Common myeloid progenitor, CD34-positive (primary cell): ENCODE data around the gene BCAP29.
A peak's percentile ranks its signal among the peaks of the same experiment; 100 is the strongest.

Source experiments
- CTCF ChIA-PET: fragments of 350-600 bp; sonication (Branson Sonifier 250); formaldehyde crosslinking; loops from one replicate; lab custom pipeline; 2021; ENCODE audit warnings: antibody characterized with exemption; lab: Charles Lee
- POLR2A ChIA-PET: fragments of 350-600 bp; sonication (Branson Sonifier 250); formaldehyde crosslinking; loops from one replicate; lab custom pipeline; 2021; ENCODE audit warnings: antibody characterized with exemption; lab: Charles Lee
- DNase-seq, 3 donors: peaks; one replicate each; pipeline versions ENCODE4 v3.0.0 to v3.0.0-alpha.2; 2013
- H3K27ac ChIP-seq, 2 experiments: 1 replicate in 1 of 2; 2 replicates in 1 of 2; pipeline ENCODE4 v1.7.0; 2013; ENCODE audit warnings: inconsistent platforms in 2 of 2, low read length in 2 of 2, mild to moderate bottlenecking in 2 of 2, low read depth in 1 of 2, moderate library complexity in 1 of 2; ENCODE audit not compliant: severe bottlenecking in 2 of 2, insufficient read depth in 1 of 2, poor library complexity in 1 of 2
- H3K27me3 ChIP-seq, 5 experiments: replicated peaks in 2 of 5; 1 replicate in 3 of 5; 2 replicates in 2 of 5; pipeline versions ENCODE4 v1.6.1 to v1.7.0; 2013; ENCODE audit warnings: low read length in 4 of 5, mild to moderate bottlenecking in 2 of 5, moderate library complexity in 2 of 5, inconsistent platforms in 1 of 5; ENCODE audit not compliant: insufficient read depth in 5 of 5, control insufficient read depth in 4 of 5
- H3K36me3 ChIP-seq, 4 experiments: 1 replicate in 2 of 4; 2 replicates in 2 of 4; pipeline versions ENCODE4 v1.6.1 to v1.7.0; 2013; ENCODE audit warnings: low read length in 3 of 4, control low read depth in 1 of 4, mild to moderate bottlenecking in 1 of 4; ENCODE audit not compliant: control insufficient read depth in 4 of 4, insufficient read depth in 4 of 4
- H3K4me1 ChIP-seq, 4 experiments: 1 replicate in 3 of 4; 2 replicates in 1 of 4; pipeline versions ENCODE4 v1.6.1 to v1.7.1; 2013; ENCODE audit warnings: low read length in 3 of 4, mild to moderate bottlenecking in 3 of 4, control low read depth in 1 of 4, inconsistent platforms in 1 of 4, moderate library complexity in 1 of 4; ENCODE audit not compliant: control insufficient read depth in 4 of 4, insufficient read depth in 4 of 4; ENCODE audit errors: control extremely low read depth in 1 of 4
- H3K4me3 ChIP-seq, 7 experiments: 1 replicate in 4 of 7; 2 replicates in 3 of 7; pipeline versions ENCODE4 v1.5.1 to v1.7.0; 2013; ENCODE audit warnings: mild to moderate bottlenecking in 7 of 7, low read length in 6 of 7, moderate library complexity in 6 of 7, inconsistent platforms in 2 of 7, low read depth in 2 of 7, control low read depth in 1 of 7; ENCODE audit not compliant: insufficient read depth in 4 of 7, control insufficient read depth in 1 of 7; ENCODE audit errors: extremely low read depth in 1 of 7
- H3K9me3 ChIP-seq, 5 experiments: 1 replicate in 4 of 5; 2 replicates in 1 of 5; pipeline versions ENCODE4 v1.6.1 to v1.7.1; 2013; ENCODE audit warnings: low read length in 4 of 5, mild to moderate bottlenecking in 2 of 5, inconsistent platforms in 1 of 5, low read depth in 1 of 5, moderate library complexity in 1 of 5; ENCODE audit not compliant: control insufficient read depth in 4 of 5, insufficient read depth in 2 of 5; ENCODE audit errors: control extremely low read depth in 1 of 5
- WGBS: methylation state at CpG from one replicate; pipeline ENCODE4 v1.1.5; 2013; ENCODE audit not compliant: insufficient coverage; 5-methylcytosine and 5-hydroxymethylcytosine counted together

Gene BCAP29

GRCh38 chr7:107661081-107661864 is 81.2 kb downstream of the BCAP29 start:
- ChIA-PET POLR2A (no interaction called here), CTCF (interaction anchor here (0.9 to 1.3 kb wide), 7 partner anchors 16 to 219 kb away, joined by 3 to 4 read pairs (median 3); no protein-coding TSS in a partner anchor)
- DNase-seq: peak; percentile 48 to 84 (median 80)

GRCh38 chr7:107661865-107662379 is 81.9 kb downstream of the BCAP29 start:
- ChIA-PET POLR2A (no interaction called here), CTCF (interaction anchor here (0.9 to 1.3 kb wide), 6 partner anchors 26 to 218 kb away, joined by 3 to 4 read pairs (median 3); no protein-coding TSS in a partner anchor)
- DNase-seq: no peak
- H3K9me3 ChIP-seq: no peaks in the 10 kb centered on the region
- H3K36me3 ChIP-seq: no peaks in the 10 kb centered on the region
- H3K27me3 ChIP-seq: peaks cover 12 to 55% (median 38%) of the 10 kb centered on the region in 5 experiments
- H3K4me3 ChIP-seq: peak overlapping the region; percentile 24 to 77 (median 65)
- WGBS: 9% methylated on average over 14 of the region's 20 CpGs
- peaks cover 0 to 20% (median 19%) of the 10 kb centered on the region in 4 experiments for H3K4me1 ChIP-seq
- H3K27ac ChIP-seq: no peak overlapping the region

More at GRCh38 chr7:107661081-107661864, 81.2 kb downstream of the BCAP29 start:
- peaks cover 0 to 20% (median 19%) of the 10 kb centered on the region in 4 experiments for H3K4me1 ChIP-seq
- 0% methylated on average over 56 of the region's 73 CpGs for WGBS
- H3K27ac ChIP-seq: no peak overlapping the region
- no peaks in the 10 kb centered on the region for H3K9me3 ChIP-seq
- peaks cover 12 to 54% (median 38%) of the 10 kb centered on the region in 5 experiments for H3K27me3 ChIP-seq
- H3K36me3 ChIP-seq: no peaks in the 10 kb centered on the region
- H3K4me3 ChIP-seq: peak overlapping the region; percentile 24 to 77 (median 65)

GRCh38 chr7:107663196-107663595 is 83.2 kb downstream of the BCAP29 start:
- Histone ChIP-seq H3K27ac (no peak overlapping the region), H3K36me3 (no peaks in the 10 kb centered on the region), H3K9me3 (no peaks in the 10 kb centered on the region), H3K4me1 (peaks cover 0 to 20% (median 19%) of the 10 kb centered on the region in 4 experiments), H3K27me3 (peaks cover 12 to 53% (median 41%) of the 10 kb centered on the region in 5 experiments), H3K4me3 (no peak overlapping the region)
- 89% methylated on average over 3 of the region's 4 CpGs for WGBS
- CTCF ChIA-PET: no interaction called here
- POLR2A ChIA-PET: no interaction called here
- no peak for DNase-seq

- WGBS: no CpG with 5 or more reads among the region's 1 CpG
- Histone ChIP-seq H3K9me3 (no peaks in the 10 kb centered on the region), H3K4me3 (no peak overlapping the region), H3K4me1 (peaks cover 0 to 4% (median 3%) of the 10 kb centered on the region in 4 experiments), H3K36me3 (no peaks in the 10 kb centered on the region), H3K27me3 (peaks cover 2 to 20% (median 18%) of the 10 kb centered on the region in 5 experiments), H3K27ac (no peak overlapping the region)
- CTCF ChIA-PET: interaction anchor here (1.0 kb wide), 1 partner anchor 15 kb away, joined by 3 read pairs; no protein-coding TSS in a partner anchor
- POLR2A ChIA-PET: no interaction called here
- DNase-seq: no peak
Observed at GRCh38 chr7:107666790-107667189, 86.7 kb downstream of the BCAP29 start.

GRCh38 chr7:107667341-107667740 is 87.3 kb downstream of the BCAP29 start:
- Histone ChIP-seq H3K4me1 (no peaks in the 10 kb centered on the region), H3K4me3 (no peak overlapping the region), H3K9me3 (no peaks in the 10 kb centered on the region), H3K27ac (no peak overlapping the region), H3K27me3 (peaks cover 2 to 15% (median 12%) of the 10 kb centered on the region in 5 experiments), H3K36me3 (no peaks in the 10 kb centered on the region)
- ChIA-PET POLR2A (no interaction called here), CTCF (no interaction called here)
- no peak for DNase-seq
- WGBS: 97% methylated on average over 3 of the region's 3 CpGs

GRCh38 chr7:107668296-107668695 is 88.2 kb downstream of the BCAP29 start:
- Histone ChIP-seq H3K27ac (no peak overlapping the region), H3K27me3 (peaks cover under 1 to 11% (median 3%) of the 10 kb centered on the region in 5 experiments), H3K4me1 (no peaks in the 10 kb centered on the region), H3K9me3 (no peaks in the 10 kb centered on the region), H3K4me3 (no peak overlapping the region), H3K36me3 (no peaks in the 10 kb centered on the region)
- DNase-seq: no peak
- WGBS: 100% methylated on average over 3 of the region's 4 CpGs
- POLR2A ChIA-PET: no interaction called here
- CTCF ChIA-PET: no interaction called here
